ENCODE data around the gene TLE2. TPM values are rescaled to one million over a fixed set of nuclear protein-coding genes. Genes with fewer than 3 reads are reported as not detected.

The TLE2 gene
- total RNA-seq, 4 donors from 2014 or later = 4.6 to 45.2 (median 29.2) TPM

GRCh38 chr19:3024870-3025548 is 4.1 kb downstream of the TLE2 start:
- no peak for TF ChIP-seq CTCF (IDR thresholded peaks at IDR 0.05)
- no peak for TF ChIP-seq POLR2A (IDR thresholded peaks at IDR 0.05)
- Histone ChIP-seq H3K9me3 (no peaks in the 10 kb centered on the region), H3K27ac (peak overlapping the region in 1 of 4 donors; percentile 44), H3K27me3 (no peaks in the 10 kb centered on the region), H3K4me1 (peaks cover 0 to 20% (median 7%) of the 10 kb centered on the region in 4 donors), H3K4me3 (peak overlapping the region in 1 of 4 donors; percentile 22), H3K36me3 (no peaks in the 10 kb centered on the region)
- no peak for DNase-seq

GRCh38 chr19:3024509-3024869 is 4.6 kb downstream of the TLE2 start:
- peak overlapping the region in 1 of 4 donors; percentile 22 for H3K4me3 ChIP-seq
- no peaks in the 10 kb centered on the region for H3K36me3 ChIP-seq
- peaks cover 0 to 17% (median 7%) of the 10 kb centered on the region in 4 donors for H3K4me1 ChIP-seq
- H3K27me3 ChIP-seq = no peaks in the 10 kb centered on the region
- peak overlapping the region in 1 of 4 donors; percentile 44 for H3K27ac ChIP-seq
- DNase-seq = no peak
- TF ChIP-seq CTCF (IDR thresholded peaks at IDR 0.05) = no peak
- TF ChIP-seq POLR2A (IDR thresholded peaks at IDR 0.05) = no peak
- no peaks in the 10 kb centered on the region for H3K9me3 ChIP-seq

GRCh38 chr19:3020321-3020960 is 8.6 kb downstream of the TLE2 start:
- no peak overlapping the region for H3K27ac ChIP-seq

GRCh38 chr19:3019211-3019854 is 9.7 kb downstream of the TLE2 start:
- DNase-seq = no peak
- TF ChIP-seq CTCF (IDR thresholded peaks at IDR 0.05) (no peak), POLR2A (IDR thresholded peaks at IDR 0.05) (no peak)
- Histone ChIP-seq H3K9me3 (no peaks in the 10 kb centered on the region), H3K4me3 (no peak overlapping the region), H3K27ac (no peak overlapping the region), H3K4me1 (no peaks in the 10 kb centered on the region), H3K27me3 (no peaks in the 10 kb centered on the region), H3K36me3 (no peaks in the 10 kb centered on the region)

More at GRCh38 chr19:3020321-3020960, 8.6 kb downstream of the TLE2 start:
- H3K9me3 ChIP-seq = no peaks in the 10 kb centered on the region
- DNase-seq = no peak
- no peak overlapping the region for H3K4me3 ChIP-seq
- H3K27me3 ChIP-seq = no peaks in the 10 kb centered on the region
- TF ChIP-seq POLR2A (IDR thresholded peaks at IDR 0.05) = no peak
- no peak for TF ChIP-seq CTCF (IDR thresholded peaks at IDR 0.05)
- H3K4me1 ChIP-seq = peaks cover 0 to under 1% (median 0%) of the 10 kb centered on the region in 4 donors
- H3K36me3 ChIP-seq = no peaks in the 10 kb centered on the region

GRCh38 chr19:3017923-3018322 is 11.2 kb downstream of the TLE2 start:
- Histone ChIP-seq H3K9me3 (no peaks in the 10 kb centered on the region), H3K27ac (no peak overlapping the region), H3K27me3 (no peaks in the 10 kb centered on the region), H3K4me1 (no peaks in the 10 kb centered on the region), H3K36me3 (no peaks in the 10 kb centered on the region), H3K4me3 (no peak overlapping the region)
- DNase-seq = no peak
- TF ChIP-seq CTCF (IDR thresholded peaks at IDR 0.05) (no peak), POLR2A (IDR thresholded peaks at IDR 0.05) (no peak)
